Activated naive CD4-positive, alpha-beta T cell treated with anti-CD3 and anti-CD28 coated beads, Interleukin-2, amount 10 ng/mL, durations not matched to agents 7 days and 5 days (primary cell): Measurements from ENCODE around the gene NTSR1.

Experiments
- CTCF ChIA-PET: fragments of 350-600 bp; sonication (Branson Sonifier 250); formaldehyde crosslinking; loops from one replicate; lab custom pipeline; 2021; ENCODE audit warnings: antibody characterized with exemption; lab: Charles Lee
- DNase-seq: peaks from one replicate; pipeline ENCODE4 v3.0.0-alpha.2; 2020
- H3K27ac Mint-ChIP-seq: one replicate; pipeline ENCODE4 v1.8.0; 2021; ENCODE audit warnings: mild to moderate bottlenecking, moderate library complexity, mixed read lengths
- H3K27me3 Mint-ChIP-seq: one replicate; pipeline ENCODE4 v1.8.0; 2021; ENCODE audit warnings: mild to moderate bottlenecking, mixed read lengths
- H3K36me3 Mint-ChIP-seq: one replicate; pipeline ENCODE4 v1.8.0; 2021; ENCODE audit warnings: mixed read lengths
- H3K4me1 Mint-ChIP-seq: one replicate; pipeline ENCODE4 v1.8.0; 2021; ENCODE audit warnings: mixed read lengths
- H3K4me3 Mint-ChIP-seq: one replicate; pipeline ENCODE4 v1.8.0; 2021; ENCODE audit warnings: mild to moderate bottlenecking, moderate library complexity, mixed read lengths
- H3K9me3 Mint-ChIP-seq: one replicate; pipeline ENCODE4 v1.8.0; 2021; ENCODE audit warnings: mixed read lengths

NTSR1 gene

GRCh38 chr20:62693524-62693922 is 15.1 kb upstream of the NTSR1 start:
- no peak for DNase-seq
- CTCF ChIA-PET: no interaction called here
- peaks cover 68% of the 10 kb centered on the region for H3K27me3 Mint-ChIP-seq
- no peaks in the 10 kb centered on the region for H3K36me3 Mint-ChIP-seq
- no peak overlapping the region for H3K27ac Mint-ChIP-seq
- H3K9me3 Mint-ChIP-seq: no peaks in the 10 kb centered on the region
- H3K4me3 Mint-ChIP-seq: no peak overlapping the region
- no peaks in the 10 kb centered on the region for H3K4me1 Mint-ChIP-seq

GRCh38 chr20:62694106-62694505 is 14.5 kb upstream of the NTSR1 start:
- CTCF ChIA-PET: interaction anchor here (1.0 kb wide), 1 partner anchor 115 kb away, joined by 3 read pairs; no protein-coding TSS in a partner anchor
- peaks cover 68% of the 10 kb centered on the region for H3K27me3 Mint-ChIP-seq
- H3K4me1 Mint-ChIP-seq: no peaks in the 10 kb centered on the region
- H3K36me3 Mint-ChIP-seq: no peaks in the 10 kb centered on the region
- no peak for DNase-seq
- H3K4me3 Mint-ChIP-seq: no peak overlapping the region
- H3K27ac Mint-ChIP-seq: no peak overlapping the region
- no peaks in the 10 kb centered on the region for H3K9me3 Mint-ChIP-seq

GRCh38 chr20:62694868-62695267 is 13.8 kb upstream of the NTSR1 start:
- CTCF ChIA-PET: interaction anchor here (1.0 kb wide), 1 partner anchor 114 kb away, joined by 3 read pairs; no protein-coding TSS in a partner anchor
- Mint-ChIP-seq H3K4me3 (no peak overlapping the region), H3K4me1 (no peaks in the 10 kb centered on the region), H3K27me3 (peaks cover 70% of the 10 kb centered on the region), H3K27ac (no peak overlapping the region), H3K9me3 (no peaks in the 10 kb centered on the region), H3K36me3 (no peaks in the 10 kb centered on the region)
- DNase-seq: no peak

DNA sequence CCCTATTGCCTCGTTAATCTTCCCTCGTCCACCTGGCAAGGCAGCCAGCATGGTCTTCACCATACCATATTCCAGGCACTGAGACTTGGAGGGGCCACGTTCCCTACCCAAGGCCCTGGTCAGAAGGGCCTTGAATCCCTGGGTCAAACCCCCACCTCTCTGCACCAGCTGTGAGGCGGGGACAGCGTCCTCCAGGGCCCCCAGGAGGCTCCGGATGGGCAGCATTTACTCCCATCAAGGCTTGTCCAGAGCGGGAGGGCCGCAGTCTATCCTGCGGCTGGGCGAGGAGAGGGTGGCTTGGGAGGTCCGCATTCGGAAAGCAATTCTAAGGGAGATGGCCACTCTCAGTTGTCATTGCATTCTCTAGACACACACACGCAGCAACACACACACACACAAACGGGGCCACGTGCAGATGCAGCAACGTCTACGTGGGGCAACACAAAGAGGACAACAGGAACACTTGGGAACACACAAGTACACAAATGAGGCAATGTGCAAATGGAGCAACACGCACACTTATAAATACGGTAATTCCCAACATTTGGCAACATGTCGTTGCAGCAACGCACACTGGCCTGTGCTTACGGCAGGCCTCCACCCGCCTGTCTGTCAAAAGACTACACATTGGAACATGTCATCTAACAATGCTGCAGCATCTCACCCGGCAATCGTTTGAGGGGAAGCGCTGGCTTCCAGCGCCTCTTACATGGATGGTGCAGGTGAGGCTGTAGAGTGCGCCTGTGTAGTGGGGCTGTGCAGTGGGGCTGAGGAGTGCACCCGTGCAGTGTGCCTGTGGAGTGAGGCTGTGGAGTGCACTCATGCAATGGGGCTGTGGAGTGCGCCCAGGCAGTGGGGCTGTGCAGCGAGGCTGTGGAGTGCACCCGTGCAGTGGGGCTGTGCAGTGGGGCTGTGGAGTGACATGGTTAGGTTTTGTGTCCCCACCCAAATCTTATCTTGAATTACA is 12.9 kb upstream of the NTSR1 start:
- H3K36me3 Mint-ChIP-seq: no peaks in the 10 kb centered on the region
- no peak overlapping the region for H3K27ac Mint-ChIP-seq
- CTCF ChIA-PET: no interaction called here
- DNase-seq: no peak
- no peaks in the 10 kb centered on the region for H3K9me3 Mint-ChIP-seq
- no peak overlapping the region for H3K4me3 Mint-ChIP-seq
- peaks cover 71% of the 10 kb centered on the region for H3K27me3 Mint-ChIP-seq
- no peaks in the 10 kb centered on the region for H3K4me1 Mint-ChIP-seq

GRCh38 chr20:62696434-62696957 is 12.1 kb upstream of the NTSR1 start:
- Mint-ChIP-seq H3K27me3 (peaks cover 74% of the 10 kb centered on the region), H3K9me3 (no peaks in the 10 kb centered on the region), H3K36me3 (no peaks in the 10 kb centered on the region), H3K4me3 (no peak overlapping the region), H3K27ac (no peak overlapping the region), H3K4me1 (no peaks in the 10 kb centered on the region)
- no peak for DNase-seq
- CTCF ChIA-PET: no interaction called here

DNA sequence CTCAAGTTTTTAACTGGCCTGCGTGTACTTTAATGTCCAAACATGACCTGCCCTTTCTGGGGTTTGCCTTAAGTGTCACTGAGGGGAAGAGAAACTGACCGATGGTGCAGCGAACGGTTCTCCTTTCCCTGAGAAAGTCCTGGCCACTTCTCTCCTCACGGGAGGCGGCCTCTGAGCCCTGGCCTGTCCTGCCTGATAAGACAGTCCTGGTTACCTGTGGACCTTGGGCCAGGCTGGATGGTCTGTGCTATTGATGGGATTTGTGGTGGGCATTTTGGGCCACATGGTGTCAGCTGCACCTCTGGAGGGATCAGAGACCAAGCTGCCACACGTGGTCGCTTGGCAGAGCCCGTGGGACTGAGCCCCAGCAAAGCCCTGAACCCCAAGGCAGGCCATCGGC is 11.6 kb upstream of the NTSR1 start:
- Mint-ChIP-seq H3K4me1 (no peaks in the 10 kb centered on the region), H3K27ac (no peak overlapping the region), H3K36me3 (no peaks in the 10 kb centered on the region), H3K9me3 (no peaks in the 10 kb centered on the region), H3K4me3 (no peak overlapping the region), H3K27me3 (peaks cover 74% of the 10 kb centered on the region)
- DNase-seq: no peak
- CTCF ChIA-PET: interaction anchor here (1.1 kb wide), 1 partner anchor 11 kb away, joined by 3 read pairs; no protein-coding TSS in a partner anchor

- Mint-ChIP-seq H3K4me1 (no peaks in the 10 kb centered on the region), H3K27ac (no peak overlapping the region), H3K9me3 (no peaks in the 10 kb centered on the region), H3K27me3 (peaks cover 75% of the 10 kb centered on the region), H3K36me3 (no peaks in the 10 kb centered on the region), H3K4me3 (no peak overlapping the region)
- no peak for DNase-seq
- CTCF ChIA-PET: interaction anchor here (1.1 kb wide), 1 partner anchor 11 kb away, joined by 3 read pairs; no protein-coding TSS in a partner anchor
These were observed 11.1 kb upstream of the NTSR1 start for GRCh38 chr20:62697468-62697912.

DNA sequence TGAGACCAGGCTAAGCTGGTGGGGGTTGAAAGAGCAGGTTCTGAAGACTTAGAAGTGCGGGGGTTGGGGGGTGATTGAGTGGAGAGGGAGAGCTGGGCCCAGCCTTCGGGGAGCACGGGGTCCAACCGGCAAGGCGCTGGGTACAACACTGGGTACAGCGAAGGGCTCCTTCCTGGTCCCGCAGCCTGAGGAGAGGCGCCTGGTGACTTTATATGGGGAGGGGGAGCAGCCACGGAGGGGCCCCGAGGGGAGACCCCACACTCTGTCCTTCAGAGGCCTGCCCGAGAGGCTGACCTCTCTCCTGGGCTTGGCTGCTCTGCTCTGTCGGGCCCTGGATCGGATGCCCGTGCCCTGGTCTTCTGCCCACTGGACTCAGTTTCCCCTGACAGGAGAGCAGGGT is 10.4 kb upstream of the NTSR1 start:
- no peaks in the 10 kb centered on the region for H3K36me3 Mint-ChIP-seq
- H3K27ac Mint-ChIP-seq: no peak overlapping the region
- CTCF ChIA-PET: interaction anchor here (1.1 kb wide), 1 partner anchor 12 kb away, joined by 3 read pairs; no protein-coding TSS in a partner anchor
- peaks cover 72% of the 10 kb centered on the region for H3K27me3 Mint-ChIP-seq
- no peaks in the 10 kb centered on the region for H3K9me3 Mint-ChIP-seq
- H3K4me1 Mint-ChIP-seq: peaks cover under 1% of the 10 kb centered on the region
- H3K4me3 Mint-ChIP-seq: no peak overlapping the region
- DNase-seq: no peak

- H3K27ac Mint-ChIP-seq: no peak overlapping the region
- no peaks in the 10 kb centered on the region for H3K9me3 Mint-ChIP-seq
- peaks cover 5% of the 10 kb centered on the region for H3K4me1 Mint-ChIP-seq
- CTCF ChIA-PET: no interaction called here
- DNase-seq: no peak
- H3K27me3 Mint-ChIP-seq: peaks cover 72% of the 10 kb centered on the region
- no peak overlapping the region for H3K4me3 Mint-ChIP-seq
- H3K36me3 Mint-ChIP-seq: no peaks in the 10 kb centered on the region
These were observed 9.3 kb upstream of the NTSR1 start for GRCh38 chr20:62699296-62699695.

DNA sequence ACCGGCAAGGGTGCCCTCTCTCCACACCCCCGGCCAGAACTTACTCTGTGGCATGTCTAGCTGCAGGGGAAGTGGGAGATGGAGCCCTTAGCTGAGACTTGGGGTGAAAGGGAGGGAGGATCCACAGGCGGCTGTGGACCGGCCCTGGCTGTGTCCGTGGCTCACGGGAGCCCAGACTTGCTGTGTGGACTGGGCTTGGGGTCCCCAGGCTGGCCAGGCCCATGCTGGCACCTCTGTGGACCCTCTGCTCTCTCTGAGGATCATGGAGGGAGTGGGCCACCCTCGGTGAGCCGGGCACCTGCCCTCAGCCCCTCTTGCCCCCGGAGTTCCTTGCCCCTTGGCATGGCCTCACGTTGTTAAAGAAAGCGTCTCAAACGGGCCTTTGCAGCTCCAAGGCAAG is 8.9 kb upstream of the NTSR1 start:
- H3K4me3 Mint-ChIP-seq: no peak overlapping the region
- H3K9me3 Mint-ChIP-seq: no peaks in the 10 kb centered on the region
- peaks cover 5% of the 10 kb centered on the region for H3K4me1 Mint-ChIP-seq
- peaks cover 71% of the 10 kb centered on the region for H3K27me3 Mint-ChIP-seq
- CTCF ChIA-PET: no interaction called here
- DNase-seq: no peak
- H3K27ac Mint-ChIP-seq: no peak overlapping the region
- no peaks in the 10 kb centered on the region for H3K36me3 Mint-ChIP-seq

GRCh38 chr20:62700261-62700930 is 8.2 kb upstream of the NTSR1 start:
- no peak overlapping the region for H3K4me3 Mint-ChIP-seq
- H3K9me3 Mint-ChIP-seq: no peaks in the 10 kb centered on the region
- CTCF ChIA-PET: no interaction called here
- H3K27me3 Mint-ChIP-seq: peaks cover 68% of the 10 kb centered on the region
- DNase-seq: no peak
- H3K36me3 Mint-ChIP-seq: no peaks in the 10 kb centered on the region
- H3K27ac Mint-ChIP-seq: no peak overlapping the region
- H3K4me1 Mint-ChIP-seq: peaks cover 5% of the 10 kb centered on the region

DNA sequence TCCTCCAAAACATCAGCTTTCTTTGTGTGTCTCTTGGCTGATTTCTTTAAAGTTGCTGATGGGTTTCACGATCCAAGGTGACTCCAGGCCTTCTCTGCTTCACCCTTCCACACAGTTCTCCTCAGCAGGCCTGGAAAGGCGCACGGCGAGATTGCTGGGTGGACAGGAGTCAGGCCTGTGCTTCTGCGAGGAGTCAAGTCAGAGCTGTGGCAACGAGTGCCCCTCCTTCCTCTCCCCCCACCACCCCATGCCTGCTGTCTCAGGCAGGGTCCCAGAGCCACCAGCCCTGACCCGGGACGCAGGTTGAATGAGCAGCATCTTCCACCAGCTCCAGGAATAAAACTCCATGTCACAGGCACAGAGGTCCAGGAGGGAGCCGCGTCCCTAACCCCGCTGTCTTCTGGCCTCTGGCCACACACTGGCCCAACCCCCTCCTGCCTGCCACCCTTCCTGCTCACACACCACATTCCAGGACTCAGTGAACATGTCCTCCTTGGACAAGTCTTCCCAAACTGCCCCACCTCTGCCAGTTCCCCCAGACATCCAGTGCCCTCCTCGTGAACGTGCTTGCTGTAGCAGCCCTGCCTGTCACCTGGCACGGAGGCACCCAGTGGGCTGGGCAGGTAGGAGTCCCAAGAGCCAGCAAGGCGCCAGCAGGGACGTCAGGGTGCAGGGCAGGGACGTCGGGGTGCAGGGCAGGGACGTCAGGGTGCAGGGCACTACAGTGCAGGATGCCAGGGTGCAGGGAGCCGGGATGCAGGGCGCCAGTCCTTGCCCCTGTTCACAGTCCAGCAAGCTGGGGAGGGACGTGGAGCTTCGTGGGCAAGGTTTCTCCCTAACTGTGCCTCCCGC is 7.2 kb upstream of the NTSR1 start:
- Mint-ChIP-seq H3K27me3 (peaks cover 75% of the 10 kb centered on the region), H3K4me1 (peaks cover 5% of the 10 kb centered on the region), H3K4me3 (no peak overlapping the region), H3K36me3 (no peaks in the 10 kb centered on the region), H3K9me3 (no peaks in the 10 kb centered on the region), H3K27ac (no peak overlapping the region)
- CTCF ChIA-PET: no interaction called here
- no peak for DNase-seq

GRCh38 chr20:62702013-62702300 is 6.7 kb upstream of the NTSR1 start:
- Mint-ChIP-seq H3K27me3 (peaks cover 79% of the 10 kb centered on the region), H3K27ac (no peak overlapping the region)
- CTCF ChIA-PET: no interaction called here

More at GRCh38 chr20:62702013-62702300, 6.7 kb upstream of the NTSR1 start:
- Mint-ChIP-seq H3K4me1 (peaks cover 8% of the 10 kb centered on the region), H3K9me3 (no peaks in the 10 kb centered on the region), H3K4me3 (no peak overlapping the region), H3K36me3 (no peaks in the 10 kb centered on the region)
- no peak for DNase-seq
